AG04449 (cell line): ENCODE data around the gene ADCYAP1.

ENCODE experiments used
- CTCF ChIA-PET: fragments of 350-600 bp; formaldehyde crosslinking; extraction: SDS; loops from one replicate; lab custom pipeline; 2021; ENCODE audit warnings: antibody characterized with exemption; lab: Yijun Ruan, JAX
- POLR2A ChIA-PET: fragments of 400-600, 350-600 bp; formaldehyde crosslinking; extraction: SDS; loops from one replicate; lab custom pipeline; 2020; ENCODE audit warnings: antibody characterized with exemption, inconsistent platforms; lab: Yijun Ruan, JAX
- DNase-seq: peaks from one replicate; pipeline ENCODE4 v3.0.0-alpha.2; 2010; ENCODE audit warnings: low read depth, low spot score
- H3K4me3 ChIP-seq: 2 replicates; pipeline ENCODE4 v1.5.1; 2011; ENCODE audit warnings: low read depth, mild to moderate bottlenecking, control low read depth, low read length
- TF ChIP-seq, protein P1 (sequence below): IDR thresholded peaks from one replicate; pipeline ENCODE4 v1.5.1; 2011; ENCODE audit warnings: mild to moderate bottlenecking, moderate library complexity, low read length, control low read depth, inconsistent platforms; ENCODE audit not compliant: insufficient read depth; ENCODE audit errors: missing control alignments

The ADCYAP1 gene

GRCh38 chr18:936941-937340 is 32.3 kb downstream of the ADCYAP1 start:
- ChIA-PET CTCF (no interaction called here), POLR2A (no interaction called here)
- TF ChIP-seq, protein P1, sequence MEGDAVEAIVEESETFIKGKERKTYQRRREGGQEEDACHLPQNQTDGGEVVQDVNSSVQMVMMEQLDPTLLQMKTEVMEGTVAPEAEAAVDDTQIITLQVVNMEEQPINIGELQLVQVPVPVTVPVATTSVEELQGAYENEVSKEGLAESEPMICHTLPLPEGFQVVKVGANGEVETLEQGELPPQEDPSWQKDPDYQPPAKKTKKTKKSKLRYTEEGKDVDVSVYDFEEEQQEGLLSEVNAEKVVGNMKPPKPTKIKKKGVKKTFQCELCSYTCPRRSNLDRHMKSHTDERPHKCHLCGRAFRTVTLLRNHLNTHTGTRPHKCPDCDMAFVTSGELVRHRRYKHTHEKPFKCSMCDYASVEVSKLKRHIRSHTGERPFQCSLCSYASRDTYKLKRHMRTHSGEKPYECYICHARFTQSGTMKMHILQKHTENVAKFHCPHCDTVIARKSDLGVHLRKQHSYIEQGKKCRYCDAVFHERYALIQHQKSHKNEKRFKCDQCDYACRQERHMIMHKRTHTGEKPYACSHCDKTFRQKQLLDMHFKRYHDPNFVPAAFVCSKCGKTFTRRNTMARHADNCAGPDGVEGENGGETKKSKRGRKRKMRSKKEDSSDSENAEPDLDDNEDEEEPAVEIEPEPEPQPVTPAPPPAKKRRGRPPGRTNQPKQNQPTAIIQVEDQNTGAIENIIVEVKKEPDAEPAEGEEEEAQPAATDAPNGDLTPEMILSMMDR, result no peak
- no peak for DNase-seq
- no peak overlapping the region for H3K4me3 ChIP-seq

DNA sequence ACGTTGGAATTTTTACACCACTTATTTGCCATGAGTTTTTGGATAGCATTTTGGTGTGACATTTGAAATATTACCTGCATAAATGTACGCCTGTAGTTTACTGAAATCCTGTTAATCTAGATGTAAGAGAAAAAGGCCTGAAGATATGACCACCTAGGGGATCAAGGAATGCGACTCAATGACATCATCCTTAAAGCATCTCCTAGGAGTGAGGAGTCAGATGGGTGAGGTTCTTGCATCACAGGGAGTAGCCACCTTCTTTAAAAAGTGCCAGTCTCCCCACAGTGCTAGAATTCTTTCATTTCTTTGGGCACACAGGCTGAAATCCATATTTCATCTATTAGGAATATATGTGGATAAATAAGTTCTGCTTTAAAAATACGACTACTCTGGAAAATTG is 34.5 kb downstream of the ADCYAP1 start:
- TF ChIP-seq, protein P1, result no peak
- ChIA-PET POLR2A (no interaction called here), CTCF (no interaction called here)
- no peak for DNase-seq
- H3K4me3 ChIP-seq, result no peak overlapping the region

- ChIA-PET CTCF (no interaction called here), POLR2A (no interaction called here)
- DNase-seq, result no peak
- TF ChIP-seq, protein P1, result no peak
- no peak overlapping the region for H3K4me3 ChIP-seq
Observed at GRCh38 chr18:939958-940357, 35.3 kb downstream of the ADCYAP1 start.

- TF ChIP-seq, protein P1, result no peak
- H3K4me3 ChIP-seq, result no peak overlapping the region
- ChIA-PET POLR2A (no interaction called here), CTCF (interaction anchor here (4.2 kb wide), 1 partner anchor 21 kb away, joined by 15 read pairs; no protein-coding TSS in a partner anchor)
- DNase-seq, result no peak
Observed at GRCh38 chr18:941331-941730, 36.7 kb downstream of the ADCYAP1 start.

GRCh38 chr18:944440-944839 is 39.8 kb downstream of the ADCYAP1 start:
- TF ChIP-seq, protein P1, result no peak
- no peak for DNase-seq
- no peak overlapping the region for H3K4me3 ChIP-seq
- POLR2A ChIA-PET, result no interaction called here
- CTCF ChIA-PET, result interaction anchor here (1.0 to 4.2 kb wide), 2 partner anchors 17 to 43 kb away, joined by 3 to 15 read pairs; no protein-coding TSS in a partner anchor

DNA sequence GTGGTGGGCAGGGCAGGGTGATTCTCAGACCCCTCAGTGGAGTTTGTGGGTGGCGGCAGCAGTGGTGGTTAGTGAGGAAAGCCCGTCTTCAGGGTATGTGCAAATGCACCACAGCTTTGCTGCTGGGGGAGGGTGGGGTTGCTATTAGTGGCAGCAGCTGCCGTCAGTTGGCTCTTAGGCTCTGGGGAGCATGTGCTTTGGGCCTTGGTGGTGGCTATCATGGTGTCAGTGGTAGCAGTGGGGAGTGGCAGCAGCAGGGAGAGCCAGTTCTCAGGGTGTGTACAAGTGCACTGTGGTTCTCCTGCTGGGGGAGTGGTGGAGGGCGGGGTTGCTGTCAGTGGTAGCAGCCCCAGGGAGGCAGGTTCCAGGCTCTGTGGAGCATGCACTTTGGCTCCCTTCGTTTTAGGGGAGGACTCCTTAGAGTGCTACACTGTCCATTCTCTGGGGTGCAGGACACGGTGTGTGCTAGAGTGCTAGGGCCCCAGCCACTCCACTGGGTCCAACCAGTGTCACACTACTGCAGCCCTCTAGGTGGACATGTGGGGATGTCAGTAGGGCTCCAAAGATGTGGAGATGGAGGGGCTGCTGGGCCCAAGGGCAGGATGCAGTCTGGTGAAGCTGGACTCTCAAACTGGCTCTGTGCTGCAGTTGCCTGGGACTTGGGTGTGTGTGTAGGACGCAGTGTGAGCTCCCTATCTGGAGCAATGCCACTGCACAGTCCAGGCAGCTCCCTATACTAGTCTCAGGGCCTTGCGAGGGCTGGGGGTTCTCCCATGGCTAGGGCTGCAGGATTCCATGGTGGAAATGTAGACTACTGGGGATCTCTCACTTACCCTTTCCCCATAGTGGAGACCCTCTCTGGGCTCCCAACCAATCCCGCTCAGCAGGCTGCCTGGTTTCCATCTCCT is 45.3 kb downstream of the ADCYAP1 start:
- no peak for DNase-seq

More for the DNA sequence above, 45.3 kb downstream of the ADCYAP1 start:
- TF ChIP-seq, protein P1, result no peak
- ChIA-PET CTCF (no interaction called here), POLR2A (no interaction called here)
- H3K4me3 ChIP-seq, result no peak overlapping the region
